RCC 7860 (cell line): Measurements from ENCODE around the gene UBXN7.
"Not testable (repeated sequence)": the region's sequence is repeated elsewhere in the genome, so short reads cannot be mapped to it uniquely, and the experiment has no call there.

Experiments
- DNase-seq: peaks from one replicate; pipeline ENCODE4 v3.0.0-alpha.2; 2015; ENCODE audit warnings: low spot score
- FAIRE-seq: peaks from 2 replicates; lab custom pipeline; 2012; peaks lifted over from hg19 to GRCh38; lab: Jason Lieb, UNC

Gene UBXN7

GRCh38 chr3:196432137-196432879 is at the start of gene UBXN7:
Gene UBXN7 (minus strand): TSS chr3:196432427. CDS start chr3:196432399, 28 bp downstream.
- DNase-seq (peak; percentile 85), FAIRE-seq (peak; percentile 18)

DNA sequence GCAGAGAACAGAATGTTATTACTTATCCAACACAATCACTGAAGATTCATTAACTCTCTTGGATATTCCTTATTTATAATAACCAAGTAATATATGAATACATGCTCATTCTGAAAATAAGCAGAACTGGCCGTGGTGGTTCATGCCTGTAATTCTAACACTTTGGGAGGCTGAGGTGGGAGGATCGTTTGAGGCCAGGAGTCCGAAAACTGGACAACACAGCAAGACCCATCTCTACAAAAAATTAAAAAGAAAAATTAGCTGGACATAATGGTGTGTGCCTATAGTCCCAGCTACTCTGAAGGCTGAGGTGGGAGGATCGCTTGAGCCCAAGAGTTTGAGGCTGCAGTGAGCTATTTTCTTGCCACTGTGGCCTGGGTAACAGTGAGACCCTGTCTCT is 45.5 kb upstream of the UBXN7 start:
- no peak for DNase-seq
- FAIRE-seq = no peak

DNA sequence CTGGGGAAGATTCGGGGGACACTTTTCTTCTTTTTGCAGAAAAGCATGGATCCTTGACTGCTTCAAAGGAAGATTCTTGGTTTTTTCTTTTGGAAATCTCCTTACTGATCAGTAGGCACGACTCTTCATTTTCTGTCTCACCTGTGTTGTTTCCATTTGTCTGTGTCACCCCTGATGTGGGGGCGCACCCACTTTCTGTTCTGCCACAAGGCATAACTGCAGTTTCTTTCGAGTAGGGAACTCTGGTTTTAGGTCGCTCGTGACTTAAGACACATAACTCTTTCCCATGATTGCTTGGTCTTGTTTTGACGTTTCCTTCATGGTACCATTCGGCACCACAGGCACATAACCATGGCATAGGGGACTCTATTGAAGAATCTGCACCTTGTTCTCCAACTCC is 40.1 kb upstream of the UBXN7 start:
- DNase-seq (no peak), FAIRE-seq (no peak)

DNA sequence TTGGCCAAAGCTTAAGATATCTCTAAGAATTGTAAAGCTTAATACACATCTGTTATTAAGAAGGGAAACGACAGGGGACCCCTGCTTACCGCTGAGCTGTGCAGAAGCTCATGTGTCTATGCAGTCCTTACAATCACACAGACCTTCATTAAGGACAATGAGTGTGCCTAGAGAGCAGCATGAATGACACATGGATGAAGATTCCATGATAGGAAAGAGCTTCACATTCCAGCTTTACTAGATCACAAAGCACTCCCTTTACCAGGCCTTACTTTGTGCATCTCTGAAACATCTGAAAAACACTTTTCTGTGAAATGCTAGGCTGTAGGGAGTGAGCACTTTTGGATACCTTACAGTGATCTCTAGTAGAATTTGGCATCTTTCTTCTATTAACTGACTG is 39.3 kb upstream of the UBXN7 start:
- FAIRE-seq (no peak), DNase-seq (no peak)

GRCh38 chr3:196470182-196470581 is 38.0 kb upstream of the UBXN7 start:
- not testable (repeated sequence) for DNase-seq, FAIRE-seq

GRCh38 chr3:196463804-196464203 is 31.6 kb upstream of the UBXN7 start:
- no peak for FAIRE-seq

GRCh38 chr3:196463478-196463756 is 31.2 kb upstream of the UBXN7 start:
- no peak for DNase-seq

More at GRCh38 chr3:196463804-196464203, 31.6 kb upstream of the UBXN7 start:
- DNase-seq = no peak

GRCh38 chr3:196462680-196463477 is 30.7 kb upstream of the UBXN7 start:
- FAIRE-seq, DNase-seq: not testable (repeated sequence)

More at GRCh38 chr3:196463478-196463756, 31.2 kb upstream of the UBXN7 start:
- no peak for FAIRE-seq

DNA sequence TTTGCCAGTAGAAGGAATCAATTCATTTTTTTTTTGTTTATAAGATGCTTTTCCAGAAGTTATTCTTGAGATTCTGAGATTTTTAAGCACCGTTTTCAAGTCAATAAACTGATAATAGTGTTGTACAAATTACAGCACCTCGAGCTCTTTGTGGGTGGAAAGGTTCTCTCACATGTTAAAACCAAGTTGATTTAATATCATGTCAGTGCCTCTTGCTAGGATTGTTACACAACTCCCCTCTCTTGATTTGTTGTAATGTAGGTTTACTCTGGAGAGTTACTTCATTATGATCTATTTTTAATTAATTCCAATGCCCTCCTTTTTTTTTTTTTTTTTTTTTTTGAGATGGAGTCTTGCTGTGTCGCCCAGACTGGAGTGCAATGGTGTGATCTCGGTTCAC is 25.8 kb upstream of the UBXN7 start:
- FAIRE-seq (no peak), DNase-seq (no peak)

- not testable (repeated sequence) for FAIRE-seq, DNase-seq
These were observed 25.2 kb upstream of the UBXN7 start for GRCh38 chr3:196457470-196457869.

DNA sequence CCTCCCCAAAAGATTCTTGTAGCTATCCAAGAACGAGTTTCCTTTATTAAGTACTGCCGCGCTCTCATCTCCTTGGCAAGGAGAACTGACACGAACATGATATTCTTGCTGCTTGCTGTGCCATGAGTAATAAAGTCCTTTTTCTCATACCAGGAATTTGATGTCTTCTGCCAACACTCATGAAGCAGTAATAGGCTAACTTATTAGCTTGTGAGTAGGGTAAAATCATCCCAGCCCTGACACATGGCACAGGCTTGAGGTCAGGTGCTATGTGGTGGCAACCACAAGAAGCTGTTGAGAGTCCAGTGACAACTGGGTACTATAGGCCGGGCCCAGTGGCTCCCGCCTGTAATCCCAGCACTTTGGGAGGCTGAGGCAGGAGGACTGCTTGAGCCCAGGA is 22.7 kb upstream of the UBXN7 start:
- DNase-seq (no peak), FAIRE-seq (no peak)

DNA sequence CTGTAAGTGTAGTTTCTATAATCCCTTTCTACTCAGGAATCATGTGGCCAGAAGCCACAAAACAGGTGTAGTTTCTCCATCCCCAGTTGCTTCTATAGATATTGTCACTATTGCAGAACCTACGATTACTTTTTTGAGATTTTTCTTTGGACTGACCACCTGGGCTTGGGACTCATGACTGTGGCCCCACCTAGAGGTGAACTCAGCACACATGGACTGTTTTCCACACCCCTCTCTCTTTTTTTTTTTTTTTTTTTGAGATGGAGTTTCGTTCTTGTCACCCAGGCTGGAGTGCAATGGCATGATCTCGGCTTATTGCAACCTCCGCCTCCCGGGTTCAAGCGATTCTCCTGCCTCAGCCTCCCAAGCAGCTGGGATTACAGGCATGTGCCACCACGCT is 13.2 kb upstream of the UBXN7 start:
- not testable (repeated sequence) for DNase-seq, FAIRE-seq

- DNase-seq = no peak
- no peak for FAIRE-seq
These were observed 12.3 kb upstream of the UBXN7 start for GRCh38 chr3:196444500-196444894.

- FAIRE-seq (no peak), DNase-seq (no peak)
These were observed 8.5 kb upstream of the UBXN7 start for GRCh38 chr3:196440696-196441095.

- FAIRE-seq (no peak), DNase-seq (no peak)
These were observed 7.9 kb upstream of the UBXN7 start for GRCh38 chr3:196440041-196440537.

- DNase-seq = peak; percentile 54
- peak; percentile 76 for FAIRE-seq
These were observed 768 bp downstream of the UBXN7 start for GRCh38 chr3:196431181-196432136.

DNA sequence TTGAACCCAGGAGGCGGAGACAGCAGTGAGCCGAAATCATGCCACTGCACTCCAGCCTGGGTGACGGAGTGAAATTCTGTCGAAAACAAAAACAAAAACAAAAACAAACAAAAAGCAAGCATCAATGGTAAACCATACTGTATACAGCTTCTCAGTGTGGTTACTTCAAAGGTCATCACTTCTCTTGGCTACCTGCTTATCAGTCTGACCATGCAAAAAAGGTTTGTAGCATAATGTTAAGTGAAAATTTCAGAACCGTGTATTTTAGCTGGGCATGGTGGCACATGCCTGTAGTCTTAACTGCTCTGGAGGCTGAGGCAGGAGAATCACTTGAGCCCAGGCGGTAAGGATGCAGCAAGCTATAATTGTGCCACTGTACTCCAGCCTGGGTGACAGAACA is 4.2 kb downstream of the UBXN7 start:
- FAIRE-seq = no peak

DNA sequence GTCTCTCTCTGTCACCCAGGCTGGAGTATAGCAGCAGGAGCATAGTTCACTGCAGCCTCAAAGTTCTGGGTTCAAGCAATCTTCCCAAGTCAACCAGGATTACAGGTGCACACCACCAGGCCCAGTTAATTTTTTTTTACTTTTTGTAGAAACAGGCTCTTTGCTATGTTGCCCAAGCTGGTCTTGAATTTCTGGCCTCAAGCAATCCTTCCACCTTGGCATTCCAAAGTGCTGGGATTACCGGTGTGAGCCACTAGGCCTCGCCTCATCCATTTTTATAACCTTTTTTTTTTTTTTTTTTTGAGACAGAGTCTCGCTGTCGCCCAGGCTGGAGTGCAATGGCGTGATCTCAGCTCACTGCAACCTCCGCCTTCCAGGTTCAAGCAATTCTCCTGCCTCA is 7.8 kb downstream of the UBXN7 start:
- DNase-seq, FAIRE-seq: not testable (repeated sequence)

More for the DNA sequence above, 4.2 kb downstream of the UBXN7 start:
- DNase-seq = no peak

DNA sequence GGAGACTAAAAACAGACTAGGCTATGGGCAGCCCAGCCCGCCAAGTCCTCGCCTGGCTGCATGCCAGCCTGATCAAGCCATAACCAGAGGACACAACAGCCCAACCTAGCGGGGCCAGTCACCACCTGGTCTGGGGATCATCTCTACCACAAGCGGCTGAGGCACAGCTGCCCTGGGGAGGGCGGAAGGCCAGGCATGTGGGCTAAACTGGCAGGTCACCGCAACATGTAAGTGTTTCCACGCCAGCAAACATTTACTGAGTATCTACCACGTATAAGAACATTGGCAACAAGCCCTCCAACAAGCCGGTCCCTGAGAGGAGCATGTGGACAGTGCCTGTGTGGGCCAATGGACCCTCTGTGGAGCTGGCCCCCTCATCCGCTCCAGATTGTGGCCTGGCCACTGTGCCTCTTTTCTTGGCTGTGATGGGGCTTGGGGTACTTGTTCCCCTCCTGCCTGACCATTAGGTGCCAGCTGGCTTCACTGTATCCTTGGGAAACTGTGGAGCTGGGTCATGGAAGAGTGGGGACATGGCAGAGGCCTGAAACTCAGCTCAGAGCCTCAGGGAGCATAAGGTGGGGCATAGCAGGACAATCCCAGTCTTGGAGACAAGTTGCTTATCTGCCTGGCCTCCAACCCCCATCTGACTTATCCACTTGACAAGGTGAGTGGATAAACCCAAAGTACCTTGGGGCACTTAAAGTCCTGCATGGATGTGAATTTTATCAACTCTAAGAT is 9.0 kb downstream of the UBXN7 start:
- FAIRE-seq = no peak
- DNase-seq = no peak

GRCh38 chr3:196421668-196422067 is 10.6 kb downstream of the UBXN7 start:
- DNase-seq, FAIRE-seq: not testable (repeated sequence)
